ENCODE measurements around the gene GOLGA5. TPM values are rescaled to one million over a fixed set of nuclear protein-coding genes. Genes with fewer than 3 reads are reported as not detected.
A peak's percentile ranks its signal among the peaks of the same experiment; 100 is the strongest.

Gene GOLGA5
- total and polyA plus RNA-seq, 4 donors: 28.1 to 38.6 (median 31.6) TPM

DNA sequence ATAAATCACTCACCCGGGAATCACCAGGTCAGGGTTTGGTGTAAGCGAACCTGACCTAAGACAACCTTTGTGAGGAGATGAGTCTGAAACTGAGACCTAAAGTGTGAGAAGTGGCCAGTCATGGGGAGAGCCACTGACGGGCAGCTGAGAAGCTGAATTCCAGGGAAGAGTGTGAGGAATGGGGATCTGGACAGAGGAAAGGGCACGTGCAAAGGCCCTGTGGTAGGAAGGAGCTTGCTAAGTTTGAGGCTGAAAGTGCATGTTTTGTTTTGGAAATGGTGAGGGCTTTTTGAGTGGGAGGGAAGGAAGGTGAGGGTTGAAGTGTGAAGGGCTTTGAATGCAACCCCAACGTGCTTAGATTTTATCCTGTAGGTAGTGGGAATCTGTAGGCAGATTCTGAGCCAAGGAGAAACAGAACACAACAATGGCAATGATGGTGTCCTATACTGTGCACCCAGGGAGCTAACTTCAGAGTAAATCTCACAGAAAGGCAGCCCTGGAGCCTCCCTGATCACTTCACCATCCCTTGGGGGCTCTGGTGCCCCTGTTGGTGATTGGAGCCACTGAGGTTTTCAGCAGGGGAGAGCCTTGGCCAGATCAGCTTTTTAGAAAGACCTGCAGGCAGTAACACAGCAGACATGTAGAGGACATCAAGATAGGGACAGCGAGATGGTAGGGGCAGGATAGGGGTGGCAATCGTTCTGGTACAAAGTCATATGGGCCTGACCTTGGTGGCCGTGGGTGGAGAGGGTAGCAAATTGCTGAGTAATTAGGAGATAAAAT is 91.4 kb downstream of the GOLGA5 start:
- DNase-seq (ENCODE audit: low read depth in 4 of 6, low spot score in 6 of 6): no peak
- no peaks in the 10 kb centered on the region for H3K9me3 ChIP-seq (ENCODE audit: control insufficient read depth, insufficient read depth, low read length)
- H3K4me1 ChIP-seq (ENCODE audit: control insufficient read depth, insufficient read depth, low read length): peaks cover 12% of the 10 kb centered on the region
- no peaks in the 10 kb centered on the region for H3K36me3 ChIP-seq (ENCODE audit: control insufficient read depth, insufficient read depth, low read length)
- H3K27ac ChIP-seq (ENCODE audit: low read depth, low read length): no peak overlapping the region
- no peak overlapping the region for H3K4me3 ChIP-seq (ENCODE audit: low read depth, low read length)
- 86% methylated on average over 6 of the region's 8 CpGs for WGBS (ENCODE audit: insufficient coverage)
- H3K27me3 ChIP-seq (ENCODE audit: control insufficient read depth, insufficient read depth, low read length): no peaks in the 10 kb centered on the region

DNA sequence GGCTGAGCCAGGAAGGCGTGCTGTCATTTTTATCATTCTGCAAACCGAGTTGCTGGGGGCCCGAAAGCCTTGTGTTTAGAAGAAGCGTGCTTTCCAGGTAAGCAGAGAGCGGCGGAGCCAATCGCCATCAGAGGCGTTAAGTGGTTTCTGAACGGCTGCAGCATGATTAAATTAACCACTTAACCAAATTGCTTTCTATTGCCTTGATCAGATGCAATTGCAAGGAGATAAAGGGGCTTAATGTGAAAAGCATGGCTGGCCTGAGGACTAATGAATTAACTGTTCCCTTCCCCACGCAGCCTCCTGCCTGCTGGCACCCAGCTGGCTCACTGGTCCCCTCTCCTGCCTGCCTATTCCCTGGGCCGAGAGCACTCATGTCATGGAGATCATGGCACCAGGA is 92.2 kb downstream of the GOLGA5 start:
- 40% methylated on average over 3 of the region's 11 CpGs for WGBS (ENCODE audit: insufficient coverage)
- H3K4me3 ChIP-seq (ENCODE audit: low read depth, low read length): no peak overlapping the region
- peak in 4 of 6 donors; percentile 20 to 95 (median 30) for DNase-seq (ENCODE audit: low read depth in 4 of 6, low spot score in 6 of 6)
- H3K9me3 ChIP-seq (ENCODE audit: control insufficient read depth, insufficient read depth, low read length): no peaks in the 10 kb centered on the region
- no peaks in the 10 kb centered on the region for H3K27me3 ChIP-seq (ENCODE audit: control insufficient read depth, insufficient read depth, low read length)
- H3K4me1 ChIP-seq (ENCODE audit: control insufficient read depth, insufficient read depth, low read length): peaks cover 14% of the 10 kb centered on the region
- H3K36me3 ChIP-seq (ENCODE audit: control insufficient read depth, insufficient read depth, low read length): no peaks in the 10 kb centered on the region
- H3K27ac ChIP-seq (ENCODE audit: low read depth, low read length): no peak overlapping the region

DNA sequence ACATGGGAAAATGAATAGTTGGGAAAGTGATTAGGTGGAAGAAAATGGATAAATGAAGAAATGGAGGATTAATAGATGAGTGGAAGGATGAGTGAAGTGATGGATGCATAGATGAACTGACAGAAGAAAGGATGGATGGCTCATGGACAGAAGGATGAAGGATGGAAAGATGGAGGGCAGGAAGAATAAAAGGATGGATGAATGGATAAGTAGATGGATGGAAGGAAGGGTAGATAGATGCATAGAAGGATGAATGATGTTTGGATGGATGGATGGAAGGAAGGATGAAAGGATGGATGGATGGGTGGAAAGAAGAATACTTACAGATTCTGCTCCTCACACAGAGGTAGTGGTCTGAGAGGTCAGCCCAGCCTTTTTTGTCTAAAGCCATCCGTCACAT is 93.1 kb downstream of the GOLGA5 start:
- no peaks in the 10 kb centered on the region for H3K9me3 ChIP-seq (ENCODE audit: control insufficient read depth, insufficient read depth, low read length)
- WGBS (ENCODE audit: insufficient coverage): no CpG with 5 or more reads among the region's 1 CpG
- peaks cover 19% of the 10 kb centered on the region for H3K4me1 ChIP-seq (ENCODE audit: control insufficient read depth, insufficient read depth, low read length)
- H3K36me3 ChIP-seq (ENCODE audit: control insufficient read depth, insufficient read depth, low read length): no peaks in the 10 kb centered on the region
- no peak overlapping the region for H3K4me3 ChIP-seq (ENCODE audit: low read depth, low read length)
- H3K27ac ChIP-seq (ENCODE audit: low read depth, low read length): no peak overlapping the region
- no peak for DNase-seq (ENCODE audit: low read depth in 4 of 6, low spot score in 6 of 6)
- H3K27me3 ChIP-seq (ENCODE audit: control insufficient read depth, insufficient read depth, low read length): no peaks in the 10 kb centered on the region

DNA sequence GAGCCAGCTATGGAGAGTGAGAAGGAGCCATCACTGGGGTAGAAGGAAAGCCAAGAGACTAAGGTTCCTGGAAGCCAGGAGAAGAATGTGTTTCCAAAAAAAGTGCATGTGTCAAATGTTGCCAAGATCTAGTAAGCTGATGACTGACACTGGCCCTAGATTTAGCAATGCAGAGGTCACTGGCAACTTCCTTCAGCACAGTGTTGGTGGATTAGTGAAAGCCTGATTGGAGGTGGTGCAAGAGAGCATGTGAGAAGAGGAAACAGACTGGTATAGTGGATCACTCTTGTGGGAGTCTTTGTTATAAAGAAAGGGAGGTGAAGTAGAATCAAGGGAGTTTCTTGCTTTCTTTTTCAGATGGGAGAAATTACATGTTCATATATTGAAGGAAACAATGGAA is 94.8 kb downstream of the GOLGA5 start:
- Histone ChIP-seq H3K4me3 (ENCODE audit: low read depth, low read length) (no peak overlapping the region), H3K9me3 (ENCODE audit: control insufficient read depth, insufficient read depth, low read length) (peaks cover 2% of the 10 kb centered on the region), H3K27ac (ENCODE audit: low read depth, low read length) (no peak overlapping the region), H3K27me3 (ENCODE audit: control insufficient read depth, insufficient read depth, low read length) (no peaks in the 10 kb centered on the region), H3K36me3 (ENCODE audit: control insufficient read depth, insufficient read depth, low read length) (no peaks in the 10 kb centered on the region), H3K4me1 (ENCODE audit: control insufficient read depth, insufficient read depth, low read length) (peaks cover 19% of the 10 kb centered on the region)
- no peak for DNase-seq (ENCODE audit: low read depth in 4 of 6, low spot score in 6 of 6)

Other genes with a start within 250 kb of the GOLGA5 start
- gene LGMN, start 45.7 kb upstream of the GOLGA5 start, total RNA-seq: 100 to 1,000 TPM in 1 of 2 donors, 10 to 100 TPM in 1; 89.6 to 118 TPM
- 10 to 100 TPM; 67.4 to 86.9 TPM for gene LGMN, start 45.7 kb upstream of the GOLGA5 start, polyA plus RNA-seq (ENCODE audit: insufficient read length in 2 of 2)
- gene CHGA, start 128.8 kb downstream of the GOLGA5 start, total RNA-seq: 10 to 100 TPM; 25.3 to 32.2 TPM
- gene CHGA, start 128.8 kb downstream of the GOLGA5 start, polyA plus RNA-seq (ENCODE audit: insufficient read length in 2 of 2): 100 to 1,000 TPM; 142 to 143 TPM

Data from spinal cord (tissue), 10 donors.